ENCODE data around the gene SLC36A1.

SLC36A1 gene

GRCh38 chr5:151541571-151541970 lies 94.2 kb downstream of the SLC36A1 start:
- no peak for DNase-seq
